ENCODE data around the gene HCFC1R1. TPM values are rescaled to one million over a fixed set of nuclear protein-coding genes. Genes with fewer than 3 reads are reported as not detected.

HCFC1R1 gene
- polyA plus RNA-seq, 3 donors = 16.7 to 27.1 (median 19.9) TPM

DNA sequence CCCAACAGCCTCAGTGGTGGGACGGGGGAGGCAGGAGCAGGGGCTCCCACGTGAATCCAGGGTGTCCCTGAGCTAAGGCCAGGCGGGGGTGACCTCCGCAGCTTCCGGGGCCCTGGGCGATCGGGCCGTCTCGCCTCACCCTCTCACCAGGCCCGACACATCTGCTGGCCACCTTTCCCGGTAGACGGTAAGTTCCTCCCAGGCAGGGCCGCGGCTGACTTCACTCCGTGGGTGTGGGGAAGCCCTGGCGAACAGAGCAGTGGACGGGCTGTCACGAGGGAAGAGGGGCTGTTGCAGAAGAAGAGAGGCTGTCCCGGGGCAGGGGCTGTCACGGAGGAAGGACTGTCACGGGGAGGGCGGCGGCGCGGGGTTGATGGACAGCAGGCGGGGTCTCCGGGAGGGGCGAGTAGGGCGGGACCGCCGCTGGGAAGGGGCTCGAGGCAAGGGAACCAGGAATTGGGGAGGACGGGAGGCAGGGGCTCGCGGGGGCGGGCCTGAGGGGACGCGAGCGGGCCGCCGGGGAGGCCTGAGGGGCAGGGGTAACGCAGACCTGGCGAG is 44.0 kb downstream of the HCFC1R1 start:
- no peak overlapping the region for H3K27ac ChIP-seq (ENCODE audit: low read depth in 1 of 2, low read length in 2 of 2)
- peak in 1 of 3 donors; percentile 46 for DNase-seq

DNA sequence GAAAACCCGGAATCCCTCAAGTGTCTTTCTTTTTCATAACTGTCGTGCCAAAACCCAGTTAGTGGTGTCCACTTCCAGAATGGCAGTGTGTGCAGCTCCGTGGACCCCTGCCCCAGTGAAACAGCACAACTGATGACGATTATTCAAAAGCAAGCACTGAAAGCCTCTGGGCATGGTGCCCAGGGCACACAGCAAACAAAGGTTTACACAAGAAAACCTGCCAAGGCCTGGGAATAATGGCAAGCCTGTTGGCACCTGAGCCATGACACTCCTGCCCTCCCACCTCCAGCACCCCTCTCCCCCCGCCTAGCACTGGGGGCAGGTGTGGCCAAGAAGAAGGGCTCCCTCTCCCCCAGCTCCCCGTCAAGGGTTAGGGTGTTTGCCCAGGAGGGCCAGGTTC is 46.3 kb downstream of the HCFC1R1 start:
- H3K36me3 ChIP-seq (replicated peaks in 1 of 2; ENCODE audit: control insufficient read depth in 1 of 2, insufficient read depth in 2 of 2, low read length in 2 of 2) = peaks cover 16 to 23% of the 10 kb centered on the region in 2 donors
- H3K4me3 Mint-ChIP-seq = no peak overlapping the region
- peaks cover 11% of the 10 kb centered on the region for H3K79me2 ChIP-seq (ENCODE audit: insufficient read depth, low read length)
- H3K27me3 ChIP-seq (ENCODE audit: control insufficient read depth in 2 of 2, insufficient read depth in 2 of 2, low read length in 2 of 2) = no peaks in the 10 kb centered on the region
- peaks cover 18 to 21% of the 10 kb centered on the region in 2 donors for H3K4me1 ChIP-seq (ENCODE audit: control insufficient read depth in 1 of 2, insufficient read depth in 2 of 2, low read length in 2 of 2)
- peaks cover 0 to 3% (median 1%) of the 10 kb centered on the region in 3 donors for H3K27me3 Mint-ChIP-seq (ENCODE audit: low read depth in 3 of 3)
- no peak overlapping the region for H3K27ac ChIP-seq (ENCODE audit: low read depth in 1 of 2, low read length in 2 of 2)
- DNase-seq = no peak
- no peaks in the 10 kb centered on the region for H3K9me3 ChIP-seq (replicated peaks in 1 of 2; ENCODE audit: control insufficient read depth in 1 of 2, insufficient read depth in 1 of 2, low read length in 2 of 2)
- H3K4me3 ChIP-seq (replicated peaks in 1 of 3; ENCODE audit: low read depth in 2 of 3, low read length in 3 of 3) = no peak overlapping the region
- H3K27ac Mint-ChIP-seq = no peak overlapping the region
- H2AFZ ChIP-seq (ENCODE audit: insufficient read depth, low read depth, low read length, poor library complexity, severe bottlenecking) = no peak overlapping the region
- no peak overlapping the region for H3K9ac ChIP-seq (ENCODE audit: insufficient read depth, low read length, poor library complexity, severe bottlenecking)
- intact Hi-C loops (cut with micrococcal nuclease) = no loop called here
- H4K20me1 ChIP-seq (ENCODE audit: insufficient read depth, low read length) = peaks cover 1% of the 10 kb centered on the region
- 97% methylated on average over 4 of the region's 6 CpGs for WGBS (ENCODE audit: insufficient coverage)
- peaks cover 25% of the 10 kb centered on the region for H3K4me1 Mint-ChIP-seq
- peaks cover 4 to 20% of the 10 kb centered on the region in 2 donors for H3K36me3 Mint-ChIP-seq
- no peak overlapping the region for H3K4me2 ChIP-seq (replicated peaks; ENCODE audit: extremely low read depth, low read length, poor library complexity, severe bottlenecking)
- TF ChIP-seq, protein P1, sequence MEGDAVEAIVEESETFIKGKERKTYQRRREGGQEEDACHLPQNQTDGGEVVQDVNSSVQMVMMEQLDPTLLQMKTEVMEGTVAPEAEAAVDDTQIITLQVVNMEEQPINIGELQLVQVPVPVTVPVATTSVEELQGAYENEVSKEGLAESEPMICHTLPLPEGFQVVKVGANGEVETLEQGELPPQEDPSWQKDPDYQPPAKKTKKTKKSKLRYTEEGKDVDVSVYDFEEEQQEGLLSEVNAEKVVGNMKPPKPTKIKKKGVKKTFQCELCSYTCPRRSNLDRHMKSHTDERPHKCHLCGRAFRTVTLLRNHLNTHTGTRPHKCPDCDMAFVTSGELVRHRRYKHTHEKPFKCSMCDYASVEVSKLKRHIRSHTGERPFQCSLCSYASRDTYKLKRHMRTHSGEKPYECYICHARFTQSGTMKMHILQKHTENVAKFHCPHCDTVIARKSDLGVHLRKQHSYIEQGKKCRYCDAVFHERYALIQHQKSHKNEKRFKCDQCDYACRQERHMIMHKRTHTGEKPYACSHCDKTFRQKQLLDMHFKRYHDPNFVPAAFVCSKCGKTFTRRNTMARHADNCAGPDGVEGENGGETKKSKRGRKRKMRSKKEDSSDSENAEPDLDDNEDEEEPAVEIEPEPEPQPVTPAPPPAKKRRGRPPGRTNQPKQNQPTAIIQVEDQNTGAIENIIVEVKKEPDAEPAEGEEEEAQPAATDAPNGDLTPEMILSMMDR (IDR thresholded peaks at IDR 0.05) = no peak
- H3K9me3 Mint-ChIP-seq = no peaks in the 10 kb centered on the region

More for the DNA sequence above, 44.0 kb downstream of the HCFC1R1 start:
- peak overlapping the region; percentile 99 for H3K4me2 ChIP-seq (replicated peaks; ENCODE audit: extremely low read depth, low read length, poor library complexity, severe bottlenecking)
- H2AFZ ChIP-seq (ENCODE audit: insufficient read depth, low read depth, low read length, poor library complexity, severe bottlenecking) = peak overlapping the region; percentile 83
- H3K36me3 ChIP-seq (replicated peaks in 1 of 2; ENCODE audit: control insufficient read depth in 1 of 2, insufficient read depth in 2 of 2, low read length in 2 of 2) = peaks cover 3 to 5% of the 10 kb centered on the region in 2 donors
- no peaks in the 10 kb centered on the region for H3K9me3 Mint-ChIP-seq
- H3K4me3 ChIP-seq (replicated peaks in 1 of 3; ENCODE audit: low read depth in 2 of 3, low read length in 3 of 3) = peak overlapping the region; percentile 65 to 92 (median 86)
- WGBS (ENCODE audit: insufficient coverage) = 13% methylated on average over 42 of the region's 43 CpGs
- H3K9me3 ChIP-seq (replicated peaks in 1 of 2; ENCODE audit: control insufficient read depth in 1 of 2, insufficient read depth in 1 of 2, low read length in 2 of 2) = no peaks in the 10 kb centered on the region
- no peaks in the 10 kb centered on the region for H3K27me3 ChIP-seq (ENCODE audit: control insufficient read depth in 2 of 2, insufficient read depth in 2 of 2, low read length in 2 of 2)
- H3K9ac ChIP-seq (ENCODE audit: insufficient read depth, low read length, poor library complexity, severe bottlenecking) = peak overlapping the region; percentile 89
- H3K27me3 Mint-ChIP-seq (ENCODE audit: low read depth in 3 of 3) = peaks cover 2 to 8% (median 3%) of the 10 kb centered on the region in 3 donors
- intact Hi-C loops (cut with micrococcal nuclease) = no loop called here
- peaks cover 22 to 29% of the 10 kb centered on the region in 2 donors for H3K4me1 ChIP-seq (ENCODE audit: control insufficient read depth in 1 of 2, insufficient read depth in 2 of 2, low read length in 2 of 2)
- no peaks in the 10 kb centered on the region for H4K20me1 ChIP-seq (ENCODE audit: insufficient read depth, low read length)
- H3K4me1 Mint-ChIP-seq = peaks cover 28% of the 10 kb centered on the region
- H3K36me3 Mint-ChIP-seq = peaks cover 0 to 10% of the 10 kb centered on the region in 2 donors
- peaks cover 11% of the 10 kb centered on the region for H3K79me2 ChIP-seq (ENCODE audit: insufficient read depth, low read length)
- TF ChIP-seq, protein P1 (IDR thresholded peaks at IDR 0.05) = no peak
- H3K27ac Mint-ChIP-seq = peak overlapping the region in 2 of 7 donors; percentile 41 to 68
- peak overlapping the region; percentile 65 to 72 for H3K4me3 Mint-ChIP-seq

Data from CD14-positive monocyte (primary cell).